Measurements from ENCODE around the gene NR1H4. TPM values are rescaled to one million over a fixed set of nuclear protein-coding genes. Genes with fewer than 3 reads are reported as not detected.
"Not testable (repeated sequence)": the region's sequence is repeated elsewhere in the genome, so short reads cannot be mapped to it uniquely, and the experiment has no call there.

NR1H4 gene
- total and polyA plus RNA-seq, 4 donors: 3.8 TPM; not detected in 3

GRCh38 chr12:100602997-100603396 is 129.3 kb downstream of the NR1H4 start:
- WGBS, 2 donors: 79 to 90% methylated on average over 1 of the region's 1 CpG
- H3K4me1 ChIP-seq (ENCODE audit: control insufficient read depth in 1 of 2, insufficient read depth in 2 of 2, low read length in 2 of 2); H3K36me3 ChIP-seq (ENCODE audit: control insufficient read depth in 1 of 2, insufficient read depth in 2 of 2, low read length in 1 of 2); H3K27me3 ChIP-seq (ENCODE audit: control insufficient read depth in 1 of 2, insufficient read depth in 2 of 2, low read length in 1 of 2); DNase-seq; H3K9me3 ChIP-seq (ENCODE audit: control insufficient read depth, low read length); ATAC-seq (ENCODE audit: low FRiP score); H3K4me3 ChIP-seq (ENCODE audit: low read length in 2 of 2); intact Hi-C loops (cut with DNase I); H3K27ac ChIP-seq (ENCODE audit: low read depth in 1 of 2, low read length in 2 of 2): not testable (repeated sequence)

- Histone ChIP-seq H3K4me3 (ENCODE audit: low read length in 2 of 2) (no peak overlapping the region), H3K27ac (ENCODE audit: low read depth in 1 of 2, low read length in 2 of 2) (no peak overlapping the region), H3K36me3 (ENCODE audit: control insufficient read depth in 1 of 2, insufficient read depth in 2 of 2, low read length in 1 of 2) (no peaks in the 10 kb centered on the region), H3K4me1 (ENCODE audit: control insufficient read depth in 1 of 2, insufficient read depth in 2 of 2, low read length in 2 of 2) (no peaks in the 10 kb centered on the region), H3K27me3 (ENCODE audit: control insufficient read depth in 1 of 2, insufficient read depth in 2 of 2, low read length in 1 of 2) (no peaks in the 10 kb centered on the region), H3K9me3 (ENCODE audit: control insufficient read depth, low read length) (no peaks in the 10 kb centered on the region)
- WGBS, 2 donors: 92 to 100% methylated on average over 1 of the region's 1 CpG
- peak in 1 of 2 donors; percentile 67 for DNase-seq
- ATAC-seq (ENCODE audit: low FRiP score): no peak
- intact Hi-C loops (cut with DNase I): no loop called here
Measured at GRCh38 chr12:100608776-100609175, 135.1 kb downstream of the NR1H4 start.

GRCh38 chr12:100610666-100611430 is 137.2 kb downstream of the NR1H4 start:
- no peaks in the 10 kb centered on the region for H3K27me3 ChIP-seq (ENCODE audit: control insufficient read depth in 1 of 2, insufficient read depth in 2 of 2, low read length in 1 of 2)
- no peak for ATAC-seq (ENCODE audit: low FRiP score)
- no peak overlapping the region for H3K27ac ChIP-seq (ENCODE audit: low read depth in 1 of 2, low read length in 2 of 2)
- no peak for DNase-seq
- no peaks in the 10 kb centered on the region for H3K4me1 ChIP-seq (ENCODE audit: control insufficient read depth in 1 of 2, insufficient read depth in 2 of 2, low read length in 2 of 2)
- 88 to 90% methylated on average over 4 of the region's 4 CpGs for WGBS, 2 donors
- H3K9me3 ChIP-seq (ENCODE audit: control insufficient read depth, low read length): no peaks in the 10 kb centered on the region
- no peak overlapping the region for H3K4me3 ChIP-seq (ENCODE audit: low read length in 2 of 2)
- intact Hi-C loops (cut with DNase I): no loop called here
- H3K36me3 ChIP-seq (ENCODE audit: control insufficient read depth in 1 of 2, insufficient read depth in 2 of 2, low read length in 1 of 2): no peaks in the 10 kb centered on the region

GRCh38 chr12:100612606-100613005 is 138.9 kb downstream of the NR1H4 start:
- Histone ChIP-seq H3K9me3 (ENCODE audit: control insufficient read depth, low read length) (no peaks in the 10 kb centered on the region), H3K36me3 (ENCODE audit: control insufficient read depth in 1 of 2, insufficient read depth in 2 of 2, low read length in 1 of 2) (no peaks in the 10 kb centered on the region), H3K27ac (ENCODE audit: low read depth in 1 of 2, low read length in 2 of 2) (no peak overlapping the region), H3K27me3 (ENCODE audit: control insufficient read depth in 1 of 2, insufficient read depth in 2 of 2, low read length in 1 of 2) (no peaks in the 10 kb centered on the region), H3K4me1 (ENCODE audit: control insufficient read depth in 1 of 2, insufficient read depth in 2 of 2, low read length in 2 of 2) (no peaks in the 10 kb centered on the region), H3K4me3 (ENCODE audit: low read length in 2 of 2) (no peak overlapping the region)
- ATAC-seq (ENCODE audit: low FRiP score): no peak
- 94 to 97% methylated on average over 3 of the region's 3 CpGs for WGBS, 2 donors
- no peak for DNase-seq
- intact Hi-C loops (cut with DNase I): no loop called here

Other genes with a start within 250 kb of the NR1H4 start
- 1 to 10 TPM in 1 of 2 donors, under 1 TPM in 1; 0.29 to 1.5 TPM for gene DEPDC4, start 206.8 kb upstream of the NR1H4 start, total RNA-seq
- gene DEPDC4, start 206.8 kb upstream of the NR1H4 start, polyA plus RNA-seq: 1 to 10 TPM in 1 of 2 donors, not detected in 1; 1.4 TPM
- gene SCYL2, start 206.7 kb upstream of the NR1H4 start, total RNA-seq: 10 to 100 TPM; 43.9 to 46.2 TPM
- 10 to 100 TPM; 17.3 to 22.0 TPM for gene SCYL2, start 206.7 kb upstream of the NR1H4 start, polyA plus RNA-seq
- not detected for gene SLC17A8, start 116.8 kb upstream of the NR1H4 start, total RNA-seq
- not detected for gene SLC17A8, start 116.8 kb upstream of the NR1H4 start, polyA plus RNA-seq
- 10 to 100 TPM in 1 of 2 donors, 1 to 10 TPM in 1; 5.8 to 19.6 TPM for gene GAS2L3, start 99.8 kb downstream of the NR1H4 start, total RNA-seq
- gene GAS2L3, start 99.8 kb downstream of the NR1H4 start, polyA plus RNA-seq: 1 to 10 TPM in 1 of 2 donors, under 1 TPM in 1; 0.13 to 5.1 TPM